ENCODE data around the gene ZNF408.

GRCh38 chr11:46677991-46678740 is 22.7 kb upstream of the ZNF408 start:
- TF ChIP-seq, protein P1, sequence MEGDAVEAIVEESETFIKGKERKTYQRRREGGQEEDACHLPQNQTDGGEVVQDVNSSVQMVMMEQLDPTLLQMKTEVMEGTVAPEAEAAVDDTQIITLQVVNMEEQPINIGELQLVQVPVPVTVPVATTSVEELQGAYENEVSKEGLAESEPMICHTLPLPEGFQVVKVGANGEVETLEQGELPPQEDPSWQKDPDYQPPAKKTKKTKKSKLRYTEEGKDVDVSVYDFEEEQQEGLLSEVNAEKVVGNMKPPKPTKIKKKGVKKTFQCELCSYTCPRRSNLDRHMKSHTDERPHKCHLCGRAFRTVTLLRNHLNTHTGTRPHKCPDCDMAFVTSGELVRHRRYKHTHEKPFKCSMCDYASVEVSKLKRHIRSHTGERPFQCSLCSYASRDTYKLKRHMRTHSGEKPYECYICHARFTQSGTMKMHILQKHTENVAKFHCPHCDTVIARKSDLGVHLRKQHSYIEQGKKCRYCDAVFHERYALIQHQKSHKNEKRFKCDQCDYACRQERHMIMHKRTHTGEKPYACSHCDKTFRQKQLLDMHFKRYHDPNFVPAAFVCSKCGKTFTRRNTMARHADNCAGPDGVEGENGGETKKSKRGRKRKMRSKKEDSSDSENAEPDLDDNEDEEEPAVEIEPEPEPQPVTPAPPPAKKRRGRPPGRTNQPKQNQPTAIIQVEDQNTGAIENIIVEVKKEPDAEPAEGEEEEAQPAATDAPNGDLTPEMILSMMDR (IDR thresholded peaks at IDR 0.05), result no peak
- no peak for TF ChIP-seq EZH2phosphoT487 (IDR thresholded peaks at IDR 0.05; ENCODE audit: borderline replicate concordance, low read depth)
- TF ChIP-seq EP300 (IDR thresholded peaks at IDR 0.05; ENCODE audit: borderline replicate concordance in 1 of 2, low read depth in 1 of 2, low read length in 1 of 2), result no peak
- TF ChIP-seq USF1 (IDR thresholded peaks at IDR 0.05; ENCODE audit: borderline replicate concordance, low read depth), result no peak
- TF ChIP-seq GABPA (IDR thresholded peaks at IDR 0.05; ENCODE audit: low read depth), result no peak
- no peak for TF ChIP-seq NRF1 (IDR thresholded peaks at IDR 0.05; ENCODE audit: low read depth, low read length)
